ENCODE measurements around the gene PAPPA.

PAPPA gene

DNA sequence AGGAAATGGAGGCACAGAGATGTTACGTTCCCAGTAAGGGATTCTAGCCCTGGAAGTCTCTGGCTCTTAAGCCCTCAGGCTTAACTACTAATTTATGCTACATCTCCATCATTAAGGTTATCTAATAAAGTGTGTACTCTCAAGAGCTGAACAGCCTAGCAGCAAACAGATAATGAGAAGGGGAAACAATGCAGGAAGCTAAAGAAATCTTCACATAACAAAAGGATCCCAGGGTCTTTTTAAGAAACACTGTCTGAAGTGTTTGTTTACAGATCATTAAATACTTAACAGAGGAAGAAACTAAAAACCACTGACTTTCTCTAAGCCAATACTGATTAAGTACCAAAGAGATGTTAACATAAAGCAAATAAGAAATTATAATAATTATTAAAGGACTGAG, 129.0 kb downstream of the PAPPA start:
- DNase-seq = no peak

DNA sequence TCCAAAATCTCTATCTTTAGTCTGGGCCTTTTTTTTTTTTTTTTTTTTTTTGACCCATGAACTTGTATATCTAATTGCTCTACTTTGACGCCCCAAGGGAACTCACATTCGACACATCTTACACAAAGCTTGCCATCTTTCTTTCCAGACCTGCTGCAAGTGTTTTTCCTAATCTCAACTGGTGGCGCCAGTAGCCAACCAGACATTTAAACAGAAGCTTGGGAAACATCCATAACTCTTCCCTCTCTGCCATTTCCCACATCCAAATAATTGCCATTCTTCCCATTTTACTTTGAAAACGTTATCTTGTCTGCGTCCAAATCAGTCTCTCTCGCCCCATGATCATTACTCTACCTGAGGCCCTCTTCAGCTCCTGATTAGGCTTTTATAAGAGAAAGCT, 130.9 kb downstream of the PAPPA start:
- DNase-seq = no peak

DNA sequence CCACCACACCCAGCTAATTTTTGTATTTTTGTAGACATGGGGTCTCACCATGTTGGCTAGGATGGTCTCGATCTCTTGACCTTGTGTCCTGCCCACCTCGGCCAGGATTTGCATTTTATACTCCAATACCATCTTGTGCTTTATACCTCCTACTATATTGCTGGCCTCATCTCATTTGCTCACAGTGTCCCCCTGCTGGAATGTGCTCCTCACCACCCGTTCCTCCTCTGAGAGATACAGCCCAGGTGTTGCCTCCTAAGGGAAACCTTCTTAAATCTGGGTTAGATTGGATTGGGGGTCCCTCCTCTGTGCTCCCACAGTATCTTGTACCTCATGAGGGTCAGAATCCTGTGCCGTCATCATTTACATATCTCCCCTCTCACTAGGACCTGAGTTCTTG, 131.7 kb downstream of the PAPPA start:
- DNase-seq = no peak

DNA sequence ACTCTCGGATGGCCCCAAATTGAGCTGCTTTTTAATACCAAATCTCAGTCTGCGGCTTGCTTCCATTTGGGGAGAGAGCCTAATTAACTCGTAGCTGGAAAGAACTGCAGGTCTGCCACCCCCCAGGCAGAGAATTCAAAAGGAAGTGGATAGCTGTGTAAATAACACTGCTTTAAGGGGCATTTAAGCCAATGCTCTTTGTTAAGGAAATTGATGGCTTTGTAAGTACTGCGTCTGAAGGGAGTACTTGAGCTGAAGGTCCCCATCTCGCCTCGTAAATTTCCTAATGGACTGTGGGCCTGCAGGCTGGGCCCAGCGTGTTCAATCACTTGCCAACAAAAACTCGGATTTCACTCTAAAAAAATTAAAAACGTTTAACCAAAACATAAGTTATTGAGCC, 132.7 kb downstream of the PAPPA start:
- peak; percentile 54 to 69 for DNase-seq

DNA sequence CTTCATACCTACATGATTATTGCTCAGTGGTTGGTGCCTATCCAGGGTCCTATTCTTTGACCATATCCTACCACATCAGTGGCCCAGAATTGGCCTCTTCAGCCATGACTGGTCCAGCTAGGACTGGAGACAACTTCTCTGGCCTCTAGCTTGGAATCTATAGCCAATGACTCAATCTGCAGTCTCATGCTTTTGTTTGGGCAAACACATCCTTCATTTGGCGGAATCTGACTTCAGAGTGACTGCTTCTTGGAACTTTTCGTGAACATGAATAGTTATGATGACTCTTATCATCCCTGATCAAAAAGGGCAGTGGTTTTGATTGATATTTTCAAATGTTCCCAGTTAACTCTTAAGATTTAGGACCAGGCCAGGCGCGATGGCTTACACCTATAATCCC, 134.1 kb downstream of the PAPPA start:
- no peak for DNase-seq

DNA sequence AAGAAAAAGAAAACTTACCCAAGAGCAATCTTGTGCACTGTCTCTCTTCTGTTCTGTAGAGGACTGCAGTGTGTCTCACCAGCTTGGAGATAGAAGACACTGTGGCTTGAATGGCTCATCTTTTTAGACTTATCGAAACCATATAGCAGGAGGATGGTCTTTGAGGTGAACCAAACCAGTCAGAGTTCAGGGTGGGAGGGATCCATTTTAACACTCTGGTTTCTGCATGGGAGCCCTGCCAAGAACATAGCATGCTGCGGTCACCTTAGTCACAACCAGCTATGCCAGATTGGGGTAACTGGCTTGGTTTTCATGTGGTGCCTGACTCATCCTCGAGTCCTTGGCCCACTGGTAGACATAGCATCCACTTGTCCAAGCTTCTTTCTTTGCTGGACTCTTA, 135.1 kb downstream of the PAPPA start:
- no peak for DNase-seq

DNA sequence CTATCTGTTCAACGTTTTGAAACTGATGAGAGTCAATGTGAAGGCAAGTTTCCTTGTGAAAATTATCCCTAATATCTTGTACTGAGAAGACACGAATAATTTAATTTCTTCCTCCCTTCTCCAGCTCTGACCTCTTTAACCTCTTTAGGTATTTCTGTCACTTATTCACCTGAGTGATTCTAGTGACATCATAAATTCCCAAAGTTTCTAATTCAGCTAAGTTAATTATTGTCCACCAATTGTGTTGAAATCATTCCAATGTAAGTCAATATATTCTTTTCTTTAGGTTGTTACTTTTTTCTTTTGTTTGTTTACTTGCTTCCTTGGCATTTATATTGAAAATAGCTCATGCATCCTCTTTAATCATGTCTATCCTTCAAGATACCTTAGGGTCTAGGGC, 143.8 kb downstream of the PAPPA start:
- DNase-seq = no peak

DNA sequence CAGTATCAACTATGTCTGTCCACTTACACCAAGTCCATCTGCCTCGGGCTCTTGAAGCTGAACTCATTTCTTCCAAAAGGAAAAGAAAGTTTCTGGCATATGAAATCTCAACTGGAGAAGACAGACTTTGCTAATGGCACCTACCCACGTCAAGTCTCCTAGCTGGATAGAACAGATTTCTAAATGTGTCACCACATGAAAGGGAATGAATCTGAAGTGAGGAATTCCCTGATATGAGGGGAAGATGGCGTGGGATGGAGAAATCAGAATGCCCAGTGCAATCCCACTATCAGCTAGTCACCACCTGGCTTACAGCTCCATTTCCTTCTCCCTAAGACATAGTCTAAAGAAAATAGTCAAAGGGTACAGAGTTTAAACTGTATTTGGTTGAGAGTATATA, 144.7 kb downstream of the PAPPA start:
- DNase-seq = no peak

DNA sequence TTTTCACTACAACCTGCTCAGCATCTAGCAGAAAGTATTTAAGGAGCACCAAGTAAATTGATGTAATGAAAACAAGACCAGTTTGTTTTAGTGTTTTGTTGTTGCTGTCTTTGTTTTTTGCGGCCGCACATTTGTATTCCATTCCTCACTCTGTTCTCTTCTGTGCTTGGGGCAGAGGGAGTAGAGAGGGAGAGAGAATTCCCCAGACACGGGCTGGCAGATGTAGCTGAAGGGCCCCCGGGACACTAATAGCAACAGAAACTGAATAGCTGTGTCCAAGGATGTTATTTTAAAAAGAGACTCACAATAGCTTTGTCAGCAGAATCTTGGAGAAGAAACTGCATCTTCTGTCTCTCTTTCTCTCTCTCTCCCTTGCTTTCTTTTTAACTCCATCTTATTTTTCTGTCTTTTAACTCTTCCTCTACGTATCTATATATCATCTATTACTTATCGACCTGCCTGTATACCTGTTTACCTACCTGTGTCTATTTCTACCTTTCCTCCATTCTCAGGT, 145.3 kb downstream of the PAPPA start:
- DNase-seq = no peak

DNA sequence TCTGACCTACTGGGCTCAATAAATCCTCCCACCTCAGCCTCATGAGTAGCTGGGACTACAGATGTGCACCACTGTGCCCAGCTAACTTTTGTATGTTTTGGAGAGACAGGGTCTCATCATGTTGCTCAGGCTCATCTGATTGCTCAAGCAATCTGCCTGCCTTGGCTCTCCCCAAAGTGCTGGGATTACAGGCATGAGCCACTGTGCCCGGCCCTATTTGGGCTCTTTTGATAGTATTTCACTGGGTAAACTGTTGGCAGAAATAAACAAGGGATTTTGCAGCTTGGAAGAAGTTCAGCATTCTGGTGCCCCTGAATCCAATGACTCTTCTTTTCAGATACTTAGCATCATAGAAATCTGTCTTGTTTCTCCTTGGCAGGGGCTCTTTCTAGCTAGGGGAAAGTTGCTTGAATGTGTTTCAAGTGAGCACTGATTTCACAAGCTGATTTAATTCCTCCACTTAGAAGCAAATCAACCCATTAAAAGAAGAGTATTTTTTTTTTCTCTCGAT, 146.8 kb downstream of the PAPPA start:
- DNase-seq = no peak

DNA sequence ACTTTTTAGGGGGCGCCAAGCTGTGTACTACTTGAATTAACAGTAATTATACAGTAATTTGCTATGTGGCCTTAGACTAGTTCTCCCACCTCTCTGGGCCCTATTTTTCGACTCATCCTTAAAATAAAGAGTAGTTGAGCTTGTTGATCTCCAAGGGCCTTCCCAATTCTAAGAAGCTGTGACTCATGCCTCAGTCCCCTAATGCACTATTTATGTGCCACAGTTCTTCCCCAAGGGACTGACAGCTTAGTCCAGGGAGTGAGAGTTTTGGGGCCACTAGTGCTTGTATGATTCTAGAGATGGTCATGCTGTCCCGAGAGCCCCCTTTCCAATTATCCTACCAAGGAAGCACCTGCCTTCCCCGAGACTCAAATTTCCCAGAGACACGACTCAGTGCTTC, 149.7 kb downstream of the PAPPA start:
- no peak for DNase-seq

DNA sequence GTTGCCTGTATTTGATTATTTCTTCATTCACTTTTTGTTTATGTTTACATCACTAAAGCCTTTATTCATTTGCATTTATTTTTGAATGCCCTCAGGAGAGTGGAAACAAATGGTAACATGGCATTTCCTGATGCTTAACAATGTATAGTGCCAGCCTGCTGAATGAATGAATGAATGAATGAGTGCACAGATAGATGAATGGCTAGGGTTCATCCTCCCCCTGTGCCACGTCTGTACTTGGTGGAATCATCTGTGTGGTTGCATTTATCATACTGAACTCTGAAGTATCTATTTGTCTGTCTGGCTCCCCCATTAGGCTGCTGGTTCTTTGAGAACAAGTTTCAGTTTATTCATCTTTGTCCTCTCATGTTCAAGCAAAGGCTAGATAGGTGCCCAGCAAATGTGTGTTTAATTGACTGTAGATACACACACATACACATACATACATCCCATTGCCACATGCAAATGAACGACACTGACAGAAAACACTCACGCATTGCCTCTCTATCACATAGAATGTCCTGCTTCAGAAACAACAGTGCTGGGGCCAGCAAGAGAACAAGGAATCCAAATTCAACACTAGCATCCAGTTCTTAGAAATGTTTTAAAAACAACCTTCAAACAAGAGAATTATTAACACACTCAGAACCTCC, 150.4 kb downstream of the PAPPA start:
- DNase-seq = no peak

DNA sequence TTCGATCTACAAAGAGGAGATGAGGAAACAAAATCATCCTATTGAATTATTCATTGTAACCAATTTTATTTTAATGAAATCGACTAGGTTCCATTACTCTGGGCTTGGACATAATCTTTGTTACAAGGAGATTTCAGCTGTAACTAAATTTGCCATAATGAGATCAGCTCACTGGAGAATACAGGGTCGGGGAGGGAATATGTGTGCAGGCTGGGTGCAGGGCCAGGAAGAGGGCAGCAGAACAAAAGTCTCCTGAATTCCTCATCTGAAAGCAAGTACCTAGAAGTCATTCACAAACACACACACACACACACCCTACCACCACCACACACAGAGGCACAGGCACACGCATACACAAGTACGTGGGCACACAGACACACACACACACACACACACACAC, 151.2 kb downstream of the PAPPA start:
- no peak for DNase-seq

DNA sequence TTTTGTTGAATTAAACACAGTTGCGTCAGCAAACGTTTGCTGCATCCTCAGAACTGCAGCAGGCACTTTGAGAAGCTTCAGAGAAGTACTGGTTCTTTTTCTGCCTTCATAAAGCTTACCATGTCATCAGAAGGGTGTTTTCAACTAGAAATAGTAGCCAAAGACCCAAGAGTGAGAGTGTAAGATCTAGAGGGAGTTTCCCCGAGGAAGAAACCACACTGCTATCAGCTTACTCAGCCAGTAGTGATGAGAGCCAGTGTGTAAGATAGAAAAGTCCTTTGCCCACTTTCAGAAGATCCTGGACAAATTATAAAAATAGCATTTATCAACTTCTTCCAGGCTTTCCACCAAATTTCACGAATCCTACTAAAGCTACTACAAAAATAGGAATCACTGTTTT, 154.5 kb downstream of the PAPPA start:
- no peak for DNase-seq

DNA sequence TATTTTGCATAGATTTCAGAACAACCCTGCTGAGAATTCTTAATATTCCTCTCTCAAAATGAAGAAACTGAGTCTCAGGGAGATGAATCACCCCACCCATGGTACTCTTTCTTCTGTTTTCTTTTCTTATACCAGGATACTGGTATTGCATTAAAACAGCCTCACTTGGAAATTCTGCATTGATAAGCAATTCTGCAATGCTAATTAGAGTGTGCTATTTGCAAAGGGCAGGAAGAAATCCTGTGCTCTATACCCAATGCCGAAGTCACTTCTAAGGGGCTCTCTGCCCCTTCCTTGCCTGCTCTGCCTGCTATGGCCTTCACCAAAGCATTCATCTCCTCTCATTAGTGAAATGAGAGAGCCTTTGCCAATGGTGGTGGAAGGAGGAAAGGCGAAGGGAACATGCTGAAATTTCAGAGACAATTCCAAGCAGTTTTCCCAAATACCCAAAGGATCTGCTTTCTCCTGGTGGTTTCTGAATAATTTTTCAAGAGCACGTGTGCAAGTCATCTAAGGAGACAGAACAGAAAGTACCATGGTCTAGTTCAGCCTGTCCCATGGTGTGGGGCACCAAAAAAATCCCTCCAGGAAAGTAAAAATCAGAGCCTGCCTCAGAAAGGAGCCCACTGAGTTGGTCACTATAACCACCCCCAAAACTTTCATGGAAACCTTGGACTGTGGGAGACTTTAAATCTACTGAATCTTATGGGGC, 156.5 kb downstream of the PAPPA start:
- no peak for DNase-seq

DNA sequence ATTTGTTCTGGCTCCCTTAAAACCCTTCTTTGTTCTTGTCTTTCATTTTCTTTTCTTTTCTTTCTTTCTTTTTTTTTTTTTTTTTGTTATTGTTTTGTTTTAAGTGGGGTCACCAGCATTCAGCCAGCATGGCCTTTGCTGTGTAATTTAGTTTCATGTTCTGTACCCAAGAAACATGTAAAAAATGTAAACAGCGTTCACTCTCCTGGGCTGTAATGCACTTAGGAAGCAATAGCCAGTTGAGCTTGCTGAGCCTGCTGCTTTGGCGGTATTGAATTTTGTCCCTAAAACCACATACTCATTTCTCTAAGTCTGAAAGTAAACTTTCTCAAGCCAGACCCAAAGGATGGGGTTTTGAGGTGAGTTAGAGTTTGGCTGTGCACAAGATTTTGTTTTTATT, 158.6 kb downstream of the PAPPA start:
- no peak for DNase-seq

DNA sequence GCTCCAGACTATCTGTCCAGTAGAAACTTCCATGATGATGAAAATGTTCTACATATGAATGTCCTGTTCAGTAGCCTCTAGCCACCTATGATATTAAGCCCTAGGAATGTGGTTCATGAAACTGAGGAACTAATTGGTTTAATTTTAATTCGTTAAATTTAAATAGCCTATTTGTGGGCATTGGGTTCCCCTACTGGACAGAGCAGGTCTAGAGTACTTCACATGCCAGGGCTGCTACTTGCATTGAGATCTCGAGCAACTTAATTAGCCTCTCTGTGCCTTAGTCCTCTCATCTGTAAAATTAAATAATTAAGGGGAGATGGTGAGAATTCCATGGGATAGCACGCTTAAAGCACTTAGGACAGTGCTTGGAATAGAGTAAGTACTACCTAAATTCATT, 160.0 kb downstream of the PAPPA start:
- no peak for DNase-seq

DNA sequence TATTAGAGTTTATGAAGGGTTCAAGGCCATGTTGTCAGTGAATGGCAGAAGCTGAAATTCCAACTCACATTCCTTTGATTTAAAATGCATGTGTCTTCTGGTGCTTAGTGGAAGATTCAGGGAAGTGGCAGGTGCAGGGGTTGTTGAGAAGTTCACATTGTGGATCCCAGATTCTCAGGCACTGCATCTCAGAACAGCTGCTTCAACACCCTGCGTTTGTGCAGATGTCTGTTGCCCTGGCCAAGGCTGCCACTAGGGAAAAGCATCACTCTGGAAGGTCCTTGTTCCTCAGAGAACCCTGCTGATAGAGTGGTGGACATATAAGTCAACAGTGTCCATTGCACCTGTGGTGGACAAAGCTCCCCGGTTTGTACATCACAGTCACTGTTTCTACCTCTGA, 162.7 kb downstream of the PAPPA start:
- DNase-seq = no peak

DNA sequence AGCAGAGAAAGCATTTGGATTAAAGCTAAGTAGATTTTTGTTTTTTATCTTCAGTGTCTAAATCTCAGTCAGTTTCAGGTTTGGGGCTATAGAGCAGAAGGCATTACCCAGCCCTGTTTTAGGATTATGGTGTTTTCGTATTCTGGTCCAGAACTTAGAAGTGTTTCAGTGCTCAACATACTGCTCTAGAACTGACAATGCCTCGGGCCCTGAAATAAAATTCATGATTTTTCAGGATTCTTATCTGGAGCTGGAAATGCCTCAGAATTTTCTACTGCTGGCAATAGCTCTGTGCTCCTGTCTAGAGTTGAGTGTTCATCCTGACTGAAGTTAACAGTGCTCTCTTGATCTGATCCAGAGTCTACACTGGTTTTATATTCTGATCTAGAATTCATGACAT, 163.9 kb downstream of the PAPPA start:
- DNase-seq = no peak

DNA sequence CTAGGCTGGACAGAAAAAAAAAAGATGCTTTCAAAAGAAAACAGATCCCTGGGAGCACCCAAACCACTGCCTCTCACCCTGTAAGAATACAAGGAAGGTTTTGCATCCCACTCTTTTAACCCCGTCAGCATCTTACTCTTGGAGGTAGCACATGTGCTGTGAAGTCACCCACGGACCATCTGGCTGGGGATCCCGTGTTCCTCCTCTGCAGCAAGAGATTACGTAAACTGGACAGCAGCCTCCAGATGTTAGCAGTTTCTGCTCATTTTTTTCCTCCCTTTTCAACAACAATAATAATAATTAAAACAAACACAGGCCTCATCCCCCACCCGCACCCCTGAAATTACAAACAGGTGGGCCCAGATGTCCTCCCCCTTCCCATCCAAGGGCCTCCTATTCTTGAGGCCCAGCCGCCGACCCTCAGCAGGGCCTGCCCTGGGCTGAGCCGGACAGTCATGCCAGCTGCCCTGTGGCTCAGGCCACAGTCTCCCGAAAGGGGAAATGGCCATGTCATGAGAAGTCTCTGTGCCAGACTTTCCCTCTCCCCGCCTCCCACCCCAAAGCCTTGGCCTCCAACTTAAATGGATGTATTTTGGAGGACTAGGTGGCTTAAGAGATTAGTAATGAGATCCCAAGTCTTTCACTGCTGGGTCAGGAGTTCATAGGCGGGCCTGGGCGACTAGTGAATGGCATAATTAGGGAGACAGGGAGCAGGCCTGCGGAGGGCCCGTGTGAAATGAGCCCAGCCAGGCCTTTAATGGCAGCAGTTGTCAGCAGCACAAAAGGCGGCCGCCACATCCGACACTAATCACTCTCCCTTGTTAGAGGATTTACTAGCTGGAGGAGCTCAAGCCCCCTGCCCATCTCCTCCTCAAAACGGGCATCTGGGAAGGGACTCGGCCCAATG, 165.1 kb downstream of the PAPPA start:
- no peak for DNase-seq

DNA sequence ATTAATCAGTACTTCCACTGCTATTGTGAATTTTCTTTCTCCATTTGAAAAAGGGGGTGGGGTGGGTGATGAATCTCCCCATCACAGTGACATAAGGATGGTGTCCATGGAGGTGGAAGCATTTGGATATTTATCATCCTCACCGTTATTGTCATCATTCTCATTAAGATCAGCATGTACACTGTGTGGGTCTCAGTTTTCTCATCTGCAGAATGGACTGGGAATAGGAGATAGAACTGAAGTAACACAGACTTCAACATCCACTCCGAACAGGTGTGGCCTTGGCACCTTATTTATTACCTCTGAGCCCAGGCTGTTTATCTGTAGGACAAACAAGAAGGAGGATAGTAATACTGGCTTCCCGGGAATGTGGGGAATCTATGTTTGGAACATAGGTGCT, 165.9 kb downstream of the PAPPA start:
- DNase-seq = no peak

DNA sequence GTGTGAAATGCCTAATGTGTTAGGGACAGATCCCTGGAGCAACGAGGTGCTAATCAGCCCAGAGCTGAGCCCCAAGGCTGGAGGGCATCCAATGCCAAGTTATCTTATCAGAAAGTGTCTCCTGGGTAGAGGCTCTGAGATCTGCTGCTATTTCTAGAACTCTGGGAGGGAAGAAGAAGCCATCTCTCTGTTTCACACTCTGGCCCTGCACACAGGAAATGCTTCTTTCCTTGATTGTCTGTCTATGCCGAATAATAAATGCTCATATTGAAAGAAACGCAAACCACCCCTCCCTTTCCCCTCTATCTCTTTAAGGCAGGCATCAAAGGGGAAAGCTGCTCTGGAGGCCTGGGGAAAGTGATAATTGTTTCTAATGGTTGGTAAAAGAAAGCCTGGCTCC, 166.7 kb downstream of the PAPPA start:
- no peak for DNase-seq

DNA sequence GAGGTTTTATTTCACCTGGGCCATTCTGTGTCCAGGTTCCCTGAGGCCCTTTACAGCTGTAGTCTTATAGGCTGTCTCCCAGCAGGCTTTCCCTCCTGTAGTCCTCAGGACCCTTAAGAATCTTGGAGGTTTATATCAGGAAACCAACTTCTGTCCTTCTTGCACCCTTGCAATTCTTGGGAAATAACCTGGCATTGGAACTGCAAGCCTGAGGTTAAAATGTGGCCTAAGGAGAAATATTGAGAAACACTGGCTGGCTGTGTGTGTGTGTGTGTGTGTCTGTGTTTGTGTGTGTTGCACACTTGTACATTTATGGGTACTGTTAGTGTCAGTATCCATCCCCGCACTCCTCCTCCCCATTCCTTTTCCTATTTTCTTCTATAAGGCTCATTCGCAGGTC, 168.9 kb downstream of the PAPPA start:
- no peak for DNase-seq

DNA sequence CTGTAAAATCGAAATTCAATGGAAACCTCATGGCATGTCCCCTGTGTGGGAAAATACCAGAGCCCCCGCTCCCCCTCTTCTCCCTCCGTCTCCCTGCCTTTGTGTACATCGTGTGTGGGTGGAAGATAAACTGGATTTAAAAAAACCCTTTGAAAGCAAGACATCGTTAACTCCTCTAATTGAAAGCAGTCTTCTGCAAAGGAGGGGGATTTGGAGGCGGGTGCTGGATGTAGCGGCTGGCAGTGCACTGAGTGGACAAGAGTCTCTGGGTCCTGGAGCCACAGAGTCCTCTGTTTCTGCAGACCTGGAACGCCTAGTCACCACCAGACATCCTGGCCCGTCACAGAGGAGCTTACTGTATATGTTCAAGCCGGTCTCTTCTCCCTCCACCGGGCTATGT, 169.4 kb downstream of the PAPPA start:
- DNase-seq = no peak

Data from NCI-H187 (cell line).